GM12891 (cell line): ENCODE results near the gene XPC.

ENCODE experiments used
- DNase-seq: peaks from one replicate; pipeline ENCODE4 v3.0.0; 2011; ENCODE audit warnings: low spot score; ENCODE audit not compliant: insufficient read length
- FAIRE-seq: peaks from 2 replicates; lab custom pipeline; 2011; peaks lifted over from hg19 to GRCh38; lab: Jason Lieb, UNC
- PAX5 ChIP-seq: IDR thresholded peaks from 2 replicates; pipeline ENCODE4 v1.6.1; 2011; ENCODE audit warnings: low read length, moderate library complexity, mild to moderate bottlenecking; ENCODE audit not compliant: insufficient read depth, severe bottlenecking
- POLR2A ChIP-seq: IDR thresholded peaks from 2 replicates; pipeline ENCODE4 v1.6.1; 2011; ENCODE audit warnings: low read depth, low read length, control low read depth
- POLR2AphosphoS5 ChIP-seq: IDR thresholded peaks from 2 replicates; pipeline ENCODE4 v1.6.1; 2011; ENCODE audit warnings: low read depth, low read length, control low read depth
- POU2F2 ChIP-seq: IDR thresholded peaks from 2 replicates; pipeline ENCODE4 v1.6.1; 2011; ENCODE audit warnings: low read depth, mild to moderate bottlenecking, control low read depth, low read length, moderate library complexity
- SPI1 ChIP-seq: IDR thresholded peaks from 2 replicates; pipeline ENCODE4 v1.6.1; 2011; ENCODE audit warnings: low read depth, low read length, control low read depth
- TAF1 ChIP-seq: IDR thresholded peaks from 2 replicates; pipeline ENCODE4 v1.6.1; 2011; ENCODE audit warnings: low read depth, low read length, control low read depth

The XPC gene

GRCh38 chr3:14129296-14129695 lies 49.1 kb downstream of the XPC start:
- no peak for FAIRE-seq

GRCh38 chr3:14128724-14129123 lies 49.7 kb downstream of the XPC start:
- TF ChIP-seq SPI1 (no peak), POLR2A (no peak), POU2F2 (no peak), PAX5 (no peak), POLR2AphosphoS5 (no peak), TAF1 (no peak)
- FAIRE-seq = no peak
- DNase-seq = no peak

More at GRCh38 chr3:14129296-14129695, 49.1 kb downstream of the XPC start:
- TF ChIP-seq POU2F2 = no peak
- no peak for TF ChIP-seq TAF1
- TF ChIP-seq PAX5 = no peak
- no peak for TF ChIP-seq SPI1
- no peak for TF ChIP-seq POLR2A
- no peak for TF ChIP-seq POLR2AphosphoS5
- DNase-seq = no peak

GRCh38 chr3:14127516-14128161 lies 50.8 kb downstream of the XPC start:
- DNase-seq (no peak), FAIRE-seq (no peak)
- TF ChIP-seq POLR2A = no peak
- TF ChIP-seq TAF1 = no peak
- TF ChIP-seq POLR2AphosphoS5 = no peak
- no peak for TF ChIP-seq SPI1
- no peak for TF ChIP-seq PAX5
- no peak for TF ChIP-seq POU2F2

- FAIRE-seq (no peak), DNase-seq (no peak)
- TF ChIP-seq POU2F2 (no peak), SPI1 (no peak), TAF1 (no peak), POLR2A (no peak), POLR2AphosphoS5 (no peak), PAX5 (no peak)
Measured at GRCh38 chr3:14126887-14127505, 51.4 kb downstream of the XPC start.

- DNase-seq (no peak), FAIRE-seq (no peak)
- no peak for TF ChIP-seq POLR2AphosphoS5
- no peak for TF ChIP-seq SPI1
- no peak for TF ChIP-seq POU2F2
- no peak for TF ChIP-seq TAF1
- TF ChIP-seq PAX5 = no peak
- TF ChIP-seq POLR2A = no peak
Measured at GRCh38 chr3:14126017-14126886, 52.1 kb downstream of the XPC start.

DNA sequence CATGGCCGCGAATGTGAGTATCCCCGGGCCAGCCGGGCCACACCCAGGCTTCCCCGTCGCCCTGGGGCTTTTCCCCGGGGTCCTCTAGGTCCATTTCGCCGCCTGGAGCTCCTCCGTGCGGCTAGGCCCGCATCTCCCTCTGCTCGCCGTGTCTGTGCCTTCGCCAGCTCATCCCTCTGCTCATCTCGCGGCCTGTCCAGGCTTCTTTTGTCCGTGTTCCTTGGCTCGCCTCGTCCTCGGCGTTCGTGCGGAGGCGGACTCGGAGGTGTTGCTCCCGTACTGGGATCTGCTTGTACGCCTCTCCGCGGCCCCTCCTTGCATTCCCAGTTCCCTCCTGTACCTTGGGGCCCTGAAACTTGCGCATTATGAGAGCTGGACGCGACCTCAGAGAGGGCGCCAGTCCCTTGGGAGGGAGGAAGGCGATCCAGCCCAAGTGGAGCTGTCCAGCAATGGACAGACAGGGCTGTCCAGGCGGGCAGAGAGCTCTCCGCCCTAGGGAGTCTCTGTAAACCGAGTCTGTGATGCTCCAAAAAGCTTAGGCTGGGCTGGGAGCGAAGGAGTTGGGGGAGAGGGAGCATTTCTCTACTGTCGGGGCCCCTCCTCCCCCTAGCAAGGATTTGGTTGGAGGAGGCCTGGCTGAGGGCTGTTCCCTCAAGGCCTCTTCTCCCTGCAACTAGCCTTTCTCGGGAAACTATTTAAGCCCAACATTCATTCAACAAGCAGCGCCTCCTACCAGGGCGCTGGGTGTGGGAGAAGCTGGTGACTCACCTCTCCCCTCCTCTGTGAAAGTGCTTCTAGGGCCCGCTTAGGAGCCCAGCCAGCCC lies 53.0 kb downstream of the XPC start:
- FAIRE-seq (no peak), DNase-seq (no peak)
- TF ChIP-seq PAX5 (no peak), POLR2A (no peak)

GRCh38 chr3:14124615-14125192 lies 53.7 kb downstream of the XPC start, which contains the start of the genes CHCHD4 and TMEM43:
Gene CHCHD4, minus strand, starts transcription at chr3:14124870. Its CDS starts 194 bp downstream, at chr3:14124676.
Gene TMEM43, plus strand, starts transcription at chr3:14125052. Its CDS starts 142 bp downstream, at chr3:14125194.
- TF ChIP-seq TAF1 (peak; percentile 45), PAX5 (no peak), POLR2AphosphoS5 (peak; percentile 12; the same call in 1 of the 2 replicates), POLR2A (no peak)

DNA sequence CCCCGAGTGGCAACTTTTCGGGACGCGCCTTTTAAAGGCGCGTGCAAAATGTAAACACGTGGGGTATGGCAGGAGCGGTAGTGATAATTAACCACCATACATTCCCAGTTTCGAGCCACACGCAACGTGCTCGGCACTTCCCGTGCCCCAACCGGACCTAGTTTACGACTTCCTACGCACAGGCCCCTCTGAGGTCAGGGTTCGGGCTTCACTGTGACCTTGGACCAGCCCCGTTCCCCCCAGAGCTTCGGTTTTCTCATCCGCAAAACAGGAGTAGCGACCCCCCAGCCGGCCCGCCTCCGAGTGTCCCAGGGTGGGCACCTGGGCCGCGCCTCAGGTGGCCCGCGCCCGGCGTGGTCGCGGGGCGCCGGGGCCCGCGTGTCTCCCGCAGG lies 54.2 kb downstream of the XPC start:
- FAIRE-seq = peak; percentile 79

More at GRCh38 chr3:14124615-14125192, 53.7 kb downstream of the XPC start, which contains the start of the genes CHCHD4 and TMEM43:
- DNase-seq (peak; percentile 98), FAIRE-seq (peak; percentile 79)

GRCh38 chr3:14123308-14124222 lies 54.8 kb downstream of the XPC start:
- TF ChIP-seq POLR2AphosphoS5 = no peak
- peak; percentile 17; the same call in 1 of the 2 replicates for TF ChIP-seq POLR2A
- DNase-seq (no peak), FAIRE-seq (no peak)

More for the DNA sequence above, 54.2 kb downstream of the XPC start:
- TF ChIP-seq SPI1 (peak; percentile 54), TAF1 (0 out of 2 replicates have a peak, but pooled peaks have one; percentile 4), POLR2AphosphoS5 (peak; percentile 76; the same call in 1 of the 2 replicates), POLR2A (no peak; the same call in 1 of the 2 replicates)
- peak; percentile 47 for DNase-seq
